ENCODE data around the gene FOXF1.

Gene FOXF1

GRCh38 chr16:86498155-86498670 is 12.1 kb upstream of the FOXF1 start:
- no peaks in the 10 kb centered on the region for H3K79me2 ChIP-seq (ENCODE audit: insufficient read depth, low read length)
- no peak overlapping the region for H3K27ac ChIP-seq (ENCODE audit: low read length)
- H3K9ac ChIP-seq (ENCODE audit: low read depth, low read length): no peak overlapping the region
- H4K20me1 ChIP-seq (ENCODE audit: insufficient read depth, low read length): no peaks in the 10 kb centered on the region
- ATAC-seq (ENCODE audit: insufficient read depth, low read depth) (no peak), DNase-seq (no peak)
- no peaks in the 10 kb centered on the region for H3K4me1 ChIP-seq (ENCODE audit: insufficient read depth, low read length)
- H3K4me3 ChIP-seq (ENCODE audit: low read depth in 1 of 2, low read length in 2 of 2): no peak overlapping the region
- no peak overlapping the region for H3K4me2 ChIP-seq (ENCODE audit: insufficient read depth, low read length)
- TF ChIP-seq EZH2 (IDR thresholded peaks at IDR 0.05; ENCODE audit: borderline replicate concordance, low read depth, low read length, severe bottlenecking) (no peak), CTCF (IDR thresholded peaks at IDR 0.05; ENCODE audit: borderline replicate concordance, extremely low read depth, low read length, poor library complexity, severe bottlenecking) (no peak)
- H3K27me3 ChIP-seq (ENCODE audit: insufficient read depth, low read length, poor library complexity): peaks cover 17% of the 10 kb centered on the region
- no peaks in the 10 kb centered on the region for H3K36me3 ChIP-seq (ENCODE audit: insufficient read depth, low read length)
- H3K9me3 ChIP-seq (ENCODE audit: insufficient read depth, low read length, severe bottlenecking): no peaks in the 10 kb centered on the region
- H2AFZ ChIP-seq (ENCODE audit: low read depth, low read length): no peak overlapping the region

- Histone ChIP-seq H2AFZ (ENCODE audit: low read depth, low read length) (no peak overlapping the region), H3K4me1 (ENCODE audit: insufficient read depth, low read length) (no peaks in the 10 kb centered on the region), H3K4me2 (ENCODE audit: insufficient read depth, low read length) (no peak overlapping the region), H3K36me3 (ENCODE audit: insufficient read depth, low read length) (no peaks in the 10 kb centered on the region), H4K20me1 (ENCODE audit: insufficient read depth, low read length) (no peaks in the 10 kb centered on the region), H3K9me3 (ENCODE audit: insufficient read depth, low read length, severe bottlenecking) (no peaks in the 10 kb centered on the region), H3K4me3 (ENCODE audit: low read depth in 1 of 2, low read length in 2 of 2) (no peak overlapping the region), H3K9ac (ENCODE audit: low read depth, low read length) (no peak overlapping the region), H3K79me2 (ENCODE audit: insufficient read depth, low read length) (no peaks in the 10 kb centered on the region), H3K27ac (ENCODE audit: low read length) (no peak overlapping the region), H3K27me3 (ENCODE audit: insufficient read depth, low read length, poor library complexity) (peaks cover 21% of the 10 kb centered on the region)
- no peak for TF ChIP-seq EZH2 (IDR thresholded peaks at IDR 0.05; ENCODE audit: borderline replicate concordance, low read depth, low read length, severe bottlenecking)
- TF ChIP-seq CTCF (IDR thresholded peaks at IDR 0.05; ENCODE audit: borderline replicate concordance, extremely low read depth, low read length, poor library complexity, severe bottlenecking): no peak
- DNase-seq: no peak
- ATAC-seq (ENCODE audit: insufficient read depth, low read depth): no peak
These were observed 11.5 kb upstream of the FOXF1 start for GRCh38 chr16:86498671-86499439.

- 0 out of 2 replicates have a peak, but pooled peaks cover 5% of the 10 kb centered on the region for H4K20me1 ChIP-seq (ENCODE audit: insufficient read depth, low read length)
- H3K27me3 ChIP-seq (ENCODE audit: insufficient read depth, low read length, poor library complexity): peaks cover 24% of the 10 kb centered on the region
These were observed 10.9 kb upstream of the FOXF1 start for GRCh38 chr16:86499440-86499786.

More at GRCh38 chr16:86499440-86499786, 10.9 kb upstream of the FOXF1 start:
- DNase-seq (no peak), ATAC-seq (ENCODE audit: insufficient read depth, low read depth) (no peak)
- Histone ChIP-seq H3K4me3 (ENCODE audit: low read depth in 1 of 2, low read length in 2 of 2) (no peak overlapping the region), H3K27ac (ENCODE audit: low read length) (no peak overlapping the region), H3K36me3 (ENCODE audit: insufficient read depth, low read length) (no peaks in the 10 kb centered on the region), H2AFZ (ENCODE audit: low read depth, low read length) (no peak overlapping the region), H3K9ac (ENCODE audit: low read depth, low read length) (no peak overlapping the region), H3K4me1 (ENCODE audit: insufficient read depth, low read length) (no peaks in the 10 kb centered on the region), H3K79me2 (ENCODE audit: insufficient read depth, low read length) (no peaks in the 10 kb centered on the region), H3K4me2 (ENCODE audit: insufficient read depth, low read length) (no peak overlapping the region), H3K9me3 (ENCODE audit: insufficient read depth, low read length, severe bottlenecking) (no peaks in the 10 kb centered on the region)
- TF ChIP-seq CTCF (IDR thresholded peaks at IDR 0.05; ENCODE audit: borderline replicate concordance, extremely low read depth, low read length, poor library complexity, severe bottlenecking): no peak
- TF ChIP-seq EZH2 (IDR thresholded peaks at IDR 0.05; ENCODE audit: borderline replicate concordance, low read depth, low read length, severe bottlenecking): no peak
